ENCODE measurements around the gene ANKRD18B.
"Not testable (repeated sequence)": the region's sequence is repeated elsewhere in the genome, so short reads cannot be mapped to it uniquely, and the experiment has no call there.

The ANKRD18B gene

GRCh38 chr9:33614001-33614687 lies 90.1 kb downstream of the ANKRD18B start:
- no peak for DNase-seq

GRCh38 chr9:33618370-33618769 lies 94.3 kb downstream of the ANKRD18B start:
- DNase-seq = not testable (repeated sequence)

- DNase-seq = no peak
Measured at GRCh38 chr9:33619666-33620404, 95.8 kb downstream of the ANKRD18B start.

- no peak for DNase-seq
Measured at GRCh38 chr9:33620738-33621439, 96.8 kb downstream of the ANKRD18B start.
